Measurements from ENCODE around the gene USP25. TPM values are rescaled to one million over a fixed set of nuclear protein-coding genes. Genes with fewer than 3 reads are reported as not detected.
A peak's percentile ranks its signal among the peaks of the same experiment; 100 is the strongest.

USP25 gene
- total and polyA plus RNA-seq, 2 of the 8 experiments (the other 6 are each of a cell fraction or from before 2014, with no cell fraction given): 11.2 to 48.1 TPM

GRCh38 chr21:15794277-15794912 is 64.6 kb downstream of the USP25 start:
- Histone ChIP-seq H2BK5ac (ENCODE audit: low read depth, low read length) (no peak overlapping the region), H2BK12ac (ENCODE audit: low read depth, low read length) (no peak overlapping the region), H2BK20ac (ENCODE audit: low read length) (no peak overlapping the region), H2BK120ac (replicated peaks; ENCODE audit: low read depth, low read length) (no peak overlapping the region), H2AK5ac (ENCODE audit: low read depth, low read length) (no peak overlapping the region), H3K4me2 (ENCODE audit: insufficient read depth in 1 of 2, low read depth in 2 of 2, low read length in 2 of 2) (no peak overlapping the region), H3K9ac (replicated peaks in 1 of 4; ENCODE audit: extremely low read depth in 1 of 4, low read depth in 3 of 4, low read length in 3 of 4) (no peak overlapping the region), H3K79me2 (ENCODE audit: control insufficient read depth in 1 of 2, insufficient read depth in 2 of 2, low read length in 2 of 2) (peaks cover 0 to 15% of the 10 kb centered on the region in 2 experiments; a peak in 2 of 4 replicates), H3K79me1 (ENCODE audit: low read depth, low read length) (no peaks in the 10 kb centered on the region), H4K20me1 (replicated peaks in 1 of 2; ENCODE audit: control insufficient read depth in 1 of 2, insufficient read depth in 2 of 2, low read length in 2 of 2) (peaks cover 0 to 4% of the 10 kb centered on the region in 2 experiments), H3K27ac (ENCODE audit: low read depth, low read length) (no peak overlapping the region), H4K8ac (ENCODE audit: extremely low read depth, insufficient read depth, low read length) (no peak overlapping the region), H2BK15ac (ENCODE audit: low read length) (no peak overlapping the region), H3K4me1 (replicated peaks in 1 of 4; ENCODE audit: control insufficient read depth in 3 of 4, insufficient read depth in 4 of 4, low read length in 3 of 4) (no peaks in the 10 kb centered on the region), H3K56ac (replicated peaks; ENCODE audit: insufficient read length, low read depth, low read length) (no peak overlapping the region), H3K18ac (ENCODE audit: extremely low read depth, low read length) (no peak overlapping the region), H3K27me3 (replicated peaks in 1 of 4; ENCODE audit: control insufficient read depth in 3 of 4, extremely low read depth in 1 of 4, insufficient read depth in 3 of 4, low read length in 3 of 4) (no peaks in the 10 kb centered on the region), H4K91ac (replicated peaks; ENCODE audit: insufficient read length, low read length) (no peak overlapping the region), H4K5ac (ENCODE audit: insufficient read length, low read depth, low read length) (no peak overlapping the region), H3K9me3 (ENCODE audit: insufficient read depth in 2 of 2, low read depth in 1 of 2, low read length in 1 of 2) (no peaks in the 10 kb centered on the region), H3K4me3 (ENCODE audit: extremely low read depth in 1 of 4, insufficient read depth in 2 of 4, low read depth in 3 of 4, low read length in 4 of 4) (no peak overlapping the region), H2AFZ (ENCODE audit: low read length) (no peak overlapping the region), H3K23me2 (ENCODE audit: low read depth, low read length) (no peaks in the 10 kb centered on the region), H3K4ac (replicated peaks; ENCODE audit: insufficient read length, low read depth, low read length) (no peak overlapping the region), H3K36me3 (ENCODE audit: control insufficient read depth in 2 of 4, insufficient read depth in 4 of 4, low read length in 3 of 4) (peaks cover 0 to 6% (median 0%) of the 10 kb centered on the region in 4 experiments; a peak in 1 of 8 replicates), H3K14ac (ENCODE audit: insufficient read length) (no peak overlapping the region), H3K23ac (ENCODE audit: insufficient read length) (no peak overlapping the region)
- no peak for DNase-seq (ENCODE audit: low read depth in 1 of 2, low spot score in 2 of 2)
- WGBS, 2 experiments (ENCODE audit: extremely low coverage in 1 of 2, insufficient coverage in 1 of 2, insufficient read length in 1 of 2, insufficient replicate concordance in 2 of 2, low coverage in 1 of 2, low lambda C conversion rate in 2 of 2, missing lambda C conversion rate in 1 of 2): 87% methylated on average over 2 of the region's 2 CpGs; no CpG with 5 or more reads in 1 of the 2 experiments
- POLR2A ChIA-PET (ENCODE audit: partially characterized antibody): no interaction called here
- TF ChIP-seq CTCF (IDR thresholded peaks at IDR 0.05; ENCODE audit: control extremely low read depth in 1 of 3, insufficient read depth in 1 of 3, low read depth in 1 of 3, low read length in 3 of 3) (peak in 1 of 3 experiments; percentile 17; a peak in 1 of 4 replicates), TBP (IDR thresholded peaks at IDR 0.05; ENCODE audit: low read depth, low read length) (no peak)
- CTCF ChIA-PET (ENCODE audit: partially characterized antibody): interaction anchor here (0.6 to 1.6 kb wide), 4 partner anchors 8 to 19 kb away, joined by 3 to 4 read pairs (median 4); no protein-coding TSS in a partner anchor
- no peak for FAIRE-seq

All from H1 (cell line).